Kidney (tissue), 14 donors: ENCODE measurements around the gene SLC9B1. TPM values are rescaled to one million over a fixed set of nuclear protein-coding genes. Genes with fewer than 3 reads are reported as not detected.

Source experiments
- DNase-seq, 5 donors: peaks; one replicate each; pipeline ENCODE4 v3.0.0-alpha.2; 2013 to 2020
- FAIRE-seq: peaks from 2 replicates; lab custom pipeline; 2012; peaks lifted over from hg19 to GRCh38; lab: Jason Lieb, UNC
- H3K27ac ChIP-seq, 2 donors: one replicate each; pipeline ENCODE4 v1.7.0; 2013; ENCODE audit warnings: low read depth in 2 of 2, low read length in 2 of 2, inconsistent platforms in 1 of 2
- H3K27me3 ChIP-seq: one replicate; pipeline ENCODE4 v1.7.1; 2013; ENCODE audit warnings: low read length, inconsistent platforms; ENCODE audit not compliant: control insufficient read depth, insufficient read depth
- H3K36me3 ChIP-seq, 3 donors: one replicate each; pipeline versions ENCODE4 v1.7.0 to v1.7.1; 2013; ENCODE audit warnings: low read length in 3 of 3, control low read depth in 1 of 3, inconsistent platforms in 1 of 3; ENCODE audit not compliant: insufficient read depth in 3 of 3, control insufficient read depth in 2 of 3
- H3K4me1 ChIP-seq, 3 donors: one replicate each; pipeline versions ENCODE4 v1.7.0 to v1.7.1; 2013; ENCODE audit warnings: low read length in 3 of 3, inconsistent platforms in 1 of 3, low read depth in 1 of 3; ENCODE audit not compliant: control insufficient read depth in 2 of 3, insufficient read depth in 2 of 3
- H3K4me3 ChIP-seq, 3 donors: one replicate each; pipeline versions ENCODE4 v1.7.0 to v1.8.1; 2013; ENCODE audit warnings: low read length in 3 of 3, control low read depth in 1 of 3, inconsistent platforms in 1 of 3
- H3K9ac ChIP-seq, 3 donors: one replicate each; pipeline versions ENCODE4 v1.7.0 to v1.7.1; 2013; ENCODE audit warnings: low read length in 3 of 3, control low read depth in 1 of 3, inconsistent platforms in 1 of 3
- H3K9me3 ChIP-seq, 3 donors: one replicate each; pipeline versions ENCODE4 v1.7.0 to v1.7.1; 2013; ENCODE audit warnings: low read length in 3 of 3, control low read depth in 1 of 3, inconsistent platforms in 1 of 3; ENCODE audit not compliant: control insufficient read depth in 2 of 3, insufficient read depth in 1 of 3
- CTCF ChIP-seq: IDR thresholded peaks from 3 replicates; pipeline ENCODE4 v1.5.1; 2012; ENCODE audit warnings: mild to moderate bottlenecking, moderate library complexity, borderline replicate concordance; ENCODE audit not compliant: insufficient read depth; ENCODE audit errors: extremely low read depth
- intact Hi-C: fragments of 100-400 bp; cut with DNase I; formaldehyde crosslinking; loops from one replicate; pipeline ENCODE4 v1.11.1; 2022
- polyA plus RNA-seq: library from polyadenylated mRNA; stranded (reverse); fragments of 350-450 nt; fragmentation: Illumina TruSeq; extraction: RNeasy Lipid Tissue Mini Kit (QIAGEN cat#74804); gene quantifications from one replicate; pipeline ENCODE4 v1.2.3, GENCODE V29; 2014; ENCODE audit warnings: low read depth, low replicate concordance; ENCODE audit not compliant: insufficient read depth
- total RNA-seq: library from RNA; stranded (reverse); fragmentation: NEBNext Ultra II Directional; extraction: Animal tissue kit (Norgen Biotek cat#: 25700); gene quantifications from one replicate; pipeline ENCODE4 v1.2.1, GENCODE V29; 2021
- donor health status: control.
- donor health status: control.
- donor health status: control.
- donor health status: control.
- donor health status: control.
- donor health status: DM: yes; HTN: yes; CAD: no.
- donor health status: Normal renal cell carcinoma (clear cell type).

The SLC9B1 gene
- total and polyA plus RNA-seq, 2 donors from 2014 or later: 0.52 to 1.8 TPM

- DNase-seq: no peak
- Histone ChIP-seq H3K4me3 (no peak overlapping the region), H3K9ac (no peak overlapping the region), H3K4me1 (no peaks in the 10 kb centered on the region), H3K36me3 (no peaks in the 10 kb centered on the region), H3K27ac (no peak overlapping the region), H3K27me3 (no peaks in the 10 kb centered on the region), H3K9me3 (no peaks in the 10 kb centered on the region)
- no peak for TF ChIP-seq CTCF
- intact Hi-C loops: no loop called here
- FAIRE-seq: no peak
These were observed 7.4 kb upstream of the SLC9B1 start for GRCh38 chr4:103026868-103027267.

- H3K4me3 ChIP-seq: no peak overlapping the region
- H3K36me3 ChIP-seq: no peaks in the 10 kb centered on the region
- H3K9me3 ChIP-seq: no peaks in the 10 kb centered on the region
- H3K27me3 ChIP-seq: no peaks in the 10 kb centered on the region
- DNase-seq (no peak), FAIRE-seq (no peak)
- TF ChIP-seq CTCF: no peak
- no peaks in the 10 kb centered on the region for H3K4me1 ChIP-seq
- no peak overlapping the region for H3K27ac ChIP-seq
- intact Hi-C loops: no loop called here
- H3K9ac ChIP-seq: no peak overlapping the region
These were observed 5.5 kb upstream of the SLC9B1 start for GRCh38 chr4:103024996-103025395.

- no peaks in the 10 kb centered on the region for H3K36me3 ChIP-seq
- no peak overlapping the region for H3K9ac ChIP-seq
- FAIRE-seq (no peak), DNase-seq (no peak)
- H3K4me3 ChIP-seq: no peak overlapping the region
- H3K27me3 ChIP-seq: no peaks in the 10 kb centered on the region
- peaks cover 0 to 7% (median 6%) of the 10 kb centered on the region in 3 donors for H3K4me1 ChIP-seq
- H3K27ac ChIP-seq: no peak overlapping the region
- no peaks in the 10 kb centered on the region for H3K9me3 ChIP-seq
- TF ChIP-seq CTCF: no peak
- intact Hi-C loops: no loop called here
These were observed 1.6 kb upstream of the SLC9B1 start for GRCh38 chr4:103021120-103021519.
